Naive thymus-derived CD8-positive, alpha-beta T cell (primary cell): ENCODE measurements around the gene SNCAIP. TPM values are rescaled to one million over a fixed set of nuclear protein-coding genes. Genes with fewer than 3 reads are reported as not detected.
"Not testable (repeated sequence)": the region's sequence is repeated elsewhere in the genome, so short reads cannot be mapped to it uniquely, and the experiment has no call there.

Experiments used
- ATAC-seq, 2 donors: fragments of 150-1000 bp; cut with Tn5 transposase in 1 of 2; sonication (Bioruptor Pico), chemical (Tn5 transposase) in 1 of 2; 1 replicate in 1 of 2; 2 replicates in 1 of 2; pipeline ENCODE4 v1.10.0; 2021; ENCODE audit warnings: mild to moderate bottlenecking in 2 of 2, moderate library complexity in 2 of 2
- POLR2A ChIA-PET: fragments of 350-600 bp; sonication (Branson Sonifier 250); formaldehyde crosslinking; loops from one replicate; lab custom pipeline; 2021; ENCODE audit warnings: antibody characterized with exemption; lab: Charles Lee
- DNase-seq, 10 donors: peaks; one replicate each; pipeline versions ENCODE4 v3.0.0 to v3.0.0-alpha.2; 2020 to 2022
- H3K27ac Mint-ChIP-seq, 10 donors: one replicate each; pipeline ENCODE4 v1.8.0; 2020 to 2022; ENCODE audit warnings: mild to moderate bottlenecking in 10 of 10, mixed read lengths in 10 of 10, moderate library complexity in 4 of 10, inconsistent platforms in 1 of 10
- H3K27me3 Mint-ChIP-seq, 5 donors: one replicate each; pipeline ENCODE4 v1.8.0; 2021 to 2022; ENCODE audit warnings: mixed read lengths in 5 of 5
- H3K36me3 Mint-ChIP-seq, 3 donors: one replicate each; pipeline ENCODE4 v1.8.0; 2020 to 2022; ENCODE audit warnings: mixed read lengths in 3 of 3, mild to moderate bottlenecking in 2 of 3, inconsistent platforms in 1 of 3
- H3K4me1 Mint-ChIP-seq, 4 donors: one replicate each; pipeline ENCODE4 v1.8.0; 2021 to 2022; ENCODE audit warnings: mixed read lengths in 4 of 4
- H3K4me3 Mint-ChIP-seq, 10 donors: one replicate each; pipeline ENCODE4 v1.8.0; 2020 to 2022; ENCODE audit warnings: mild to moderate bottlenecking in 10 of 10, mixed read lengths in 10 of 10, moderate library complexity in 6 of 10, inconsistent platforms in 1 of 10
- H3K9me3 Mint-ChIP-seq, 9 donors: one replicate each; pipeline ENCODE4 v1.8.0; 2020 to 2022; ENCODE audit warnings: mixed read lengths in 9 of 9, mild to moderate bottlenecking in 3 of 9, inconsistent platforms in 1 of 9, moderate library complexity in 1 of 9
- polyA plus RNA-seq, 3 donors: library from polyadenylated mRNA; unstranded; fragments of 300-500 nt; fragmentation: Illumina TruSeq; gene quantifications; one replicate each; pipeline ENCODE4 v1.2.3, GENCODE V29; 2021
- total RNA-seq, 8 experiments: library from RNA in 2 of 8; stranded (reverse) in 2 of 8; gene quantifications; one replicate each; pipeline ENCODE4 v1.2.3 and lab custom pipeline; 2021 to 2026

SNCAIP gene
- total and polyA plus RNA-seq, 5 experiments from 2014 or later, result not detected

DNA sequence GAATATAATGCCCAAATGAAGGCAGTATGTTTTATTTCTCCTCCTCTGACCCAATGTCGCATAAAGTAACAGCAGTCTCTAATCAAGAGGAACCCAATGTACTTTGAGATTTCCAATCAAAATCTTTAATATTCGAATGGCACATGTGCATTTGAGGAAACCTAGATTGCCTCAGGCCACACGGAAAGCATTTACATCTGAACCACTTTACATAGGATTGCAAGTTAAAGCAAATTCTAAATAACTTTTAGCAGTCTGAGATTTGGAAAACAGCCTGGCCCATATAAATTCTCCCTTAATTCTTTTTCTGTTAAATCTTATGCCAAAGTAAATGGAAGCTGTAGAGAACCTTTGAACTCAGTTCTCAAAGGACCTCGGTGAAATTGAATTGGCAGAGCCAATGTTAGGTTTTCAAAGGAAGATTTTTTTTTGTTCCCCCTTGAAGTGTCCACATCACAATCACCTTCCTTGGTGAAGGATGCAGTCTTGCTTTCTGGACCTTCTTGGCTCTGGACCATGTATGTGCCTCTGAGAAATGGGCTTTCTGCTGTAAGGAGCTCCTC, 57.3 kb downstream of the SNCAIP start:
- POLR2A ChIA-PET, result no interaction called here
- peaks cover 0 to 11% (median 0%) of the 10 kb centered on the region in 9 donors for H3K9me3 Mint-ChIP-seq
- H3K4me3 Mint-ChIP-seq, result no peak overlapping the region
- no peaks in the 10 kb centered on the region for H3K36me3 Mint-ChIP-seq
- peaks cover 0 to 7% (median 0%) of the 10 kb centered on the region in 5 donors for H3K27me3 Mint-ChIP-seq
- H3K4me1 Mint-ChIP-seq, result no peaks in the 10 kb centered on the region
- DNase-seq (no peak), ATAC-seq (no peak)
- no peak overlapping the region for H3K27ac Mint-ChIP-seq

- Mint-ChIP-seq H3K9me3 (peaks cover 0 to 4% (median 0%) of the 10 kb centered on the region in 9 donors), H3K27ac (no peak overlapping the region), H3K4me3 (no peak overlapping the region), H3K4me1 (no peaks in the 10 kb centered on the region), H3K36me3 (no peaks in the 10 kb centered on the region), H3K27me3 (peaks cover 0 to 3% (median 0%) of the 10 kb centered on the region in 5 donors)
- POLR2A ChIA-PET, result no interaction called here
- no peak for ATAC-seq
- DNase-seq, result no peak
These were observed 59.6 kb downstream of the SNCAIP start for GRCh38 chr5:122371511-122372151.

DNA sequence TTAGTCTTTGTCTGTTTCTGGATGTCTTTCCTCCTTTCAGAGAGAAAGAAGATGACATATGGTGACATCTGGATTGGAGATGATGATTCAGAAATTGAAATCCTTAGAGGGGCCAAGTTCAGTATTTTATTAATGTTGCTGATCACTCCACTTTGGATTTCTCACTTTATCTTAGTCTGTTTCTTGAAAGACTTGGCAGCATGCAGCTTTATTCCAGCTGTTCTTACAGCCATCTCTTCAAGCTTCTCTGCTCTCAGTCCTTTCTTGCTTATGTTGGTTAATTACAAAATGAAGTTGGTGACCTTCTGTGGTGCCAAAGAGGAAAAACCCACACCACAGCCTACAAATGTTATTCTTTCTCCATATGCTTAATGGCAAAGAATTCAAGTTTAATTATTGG, 62.1 kb downstream of the SNCAIP start:
- H3K9me3 Mint-ChIP-seq, result peaks cover 0 to 3% (median 0%) of the 10 kb centered on the region in 9 donors
- DNase-seq (no peak), ATAC-seq (no peak)
- no peaks in the 10 kb centered on the region for H3K27me3 Mint-ChIP-seq
- H3K27ac Mint-ChIP-seq, result no peak overlapping the region
- H3K4me1 Mint-ChIP-seq, result no peaks in the 10 kb centered on the region
- POLR2A ChIA-PET, result no interaction called here
- no peaks in the 10 kb centered on the region for H3K36me3 Mint-ChIP-seq
- no peak overlapping the region for H3K4me3 Mint-ChIP-seq

DNA sequence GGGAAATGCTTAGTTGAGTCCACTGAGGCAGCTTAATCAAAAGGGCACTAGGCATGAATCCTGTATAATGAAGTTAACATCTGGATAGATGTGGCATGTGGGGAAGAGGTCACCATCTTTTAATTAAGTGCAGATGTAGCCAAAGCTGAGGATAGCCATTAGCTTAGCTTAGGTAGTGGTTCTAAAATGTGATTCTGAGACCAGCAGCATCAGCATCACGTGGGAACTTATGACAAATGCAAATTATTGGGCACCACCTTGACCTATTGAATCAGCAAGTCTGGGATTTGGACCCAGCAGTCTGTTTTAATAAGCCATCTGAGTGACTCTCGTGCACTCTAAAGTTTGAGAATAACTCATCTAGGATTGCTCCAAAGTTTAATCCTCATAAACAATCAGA, 63.8 kb downstream of the SNCAIP start:
- POLR2A ChIA-PET, result no interaction called here
- H3K4me1 Mint-ChIP-seq, result no peaks in the 10 kb centered on the region
- H3K9me3 Mint-ChIP-seq, result peaks cover 0 to 3% (median 0%) of the 10 kb centered on the region in 9 donors
- ATAC-seq, result no peak
- H3K27ac Mint-ChIP-seq, result no peak overlapping the region
- no peak overlapping the region for H3K4me3 Mint-ChIP-seq
- H3K36me3 Mint-ChIP-seq, result no peaks in the 10 kb centered on the region
- H3K27me3 Mint-ChIP-seq, result no peaks in the 10 kb centered on the region
- no peak for DNase-seq

DNA sequence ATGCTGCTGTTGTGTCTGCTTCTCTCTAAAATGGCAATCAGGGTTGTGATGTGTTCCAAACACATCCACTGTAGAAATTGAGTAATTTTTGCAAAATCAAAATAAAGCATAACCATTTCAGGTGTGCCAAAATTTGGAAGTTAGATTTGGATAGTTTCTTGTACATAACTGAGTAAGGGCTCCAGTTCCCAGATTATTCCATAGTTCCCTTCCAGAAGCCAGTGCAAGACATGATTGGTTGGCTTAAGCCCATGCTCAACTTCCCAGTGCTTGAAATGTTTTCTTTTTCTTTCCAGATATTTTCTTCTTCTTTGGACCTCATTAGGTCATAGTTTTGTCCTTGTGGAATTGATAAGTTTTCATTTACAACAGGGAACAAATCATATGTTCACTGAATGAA, 64.2 kb downstream of the SNCAIP start:
- Mint-ChIP-seq H3K36me3 (no peaks in the 10 kb centered on the region), H3K4me3 (no peak overlapping the region), H3K4me1 (no peaks in the 10 kb centered on the region), H3K27me3 (no peaks in the 10 kb centered on the region), H3K27ac (no peak overlapping the region), H3K9me3 (peaks cover 0 to 3% (median 0%) of the 10 kb centered on the region in 9 donors)
- DNase-seq (no peak), ATAC-seq (no peak)
- POLR2A ChIA-PET, result no interaction called here

GRCh38 chr5:122377026-122377425, 65.0 kb downstream of the SNCAIP start:
- H3K27me3 Mint-ChIP-seq, result no peaks in the 10 kb centered on the region
- POLR2A ChIA-PET, result no interaction called here
- DNase-seq (no peak), ATAC-seq (no peak)
- H3K36me3 Mint-ChIP-seq, result no peaks in the 10 kb centered on the region
- no peaks in the 10 kb centered on the region for H3K4me1 Mint-ChIP-seq
- no peak overlapping the region for H3K4me3 Mint-ChIP-seq
- H3K9me3 Mint-ChIP-seq, result peaks cover 0 to 3% (median 0%) of the 10 kb centered on the region in 9 donors
- no peak overlapping the region for H3K27ac Mint-ChIP-seq

DNA sequence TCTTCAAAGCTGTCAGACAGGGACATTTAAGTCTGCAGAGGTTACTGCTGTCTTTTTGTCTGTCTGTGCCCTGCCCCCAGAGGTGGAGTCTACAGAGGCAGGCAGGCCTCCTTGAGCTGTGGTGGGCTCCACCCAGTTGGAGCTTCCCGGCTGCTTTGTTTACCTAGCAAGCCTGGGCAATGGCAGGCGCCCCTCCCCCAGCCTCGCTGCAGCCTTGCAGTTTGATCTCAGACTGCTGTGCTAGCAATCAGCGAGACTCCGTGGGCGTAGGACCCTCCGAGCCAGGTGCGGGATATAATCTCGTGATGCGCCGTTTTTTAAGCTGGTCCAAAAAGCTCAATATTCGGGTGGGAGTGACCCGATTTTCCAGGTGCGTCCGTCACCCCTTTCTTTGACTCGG, 70.9 kb downstream of the SNCAIP start:
- not testable (repeated sequence) for DNase-seq, ATAC-seq

GRCh38 chr5:122384739-122385235, 72.8 kb downstream of the SNCAIP start:
- POLR2A ChIA-PET, result no interaction called here
- ATAC-seq (no peak), DNase-seq (no peak)
- H3K27me3 Mint-ChIP-seq, result peaks cover 0 to 9% (median 2%) of the 10 kb centered on the region in 5 donors
- no peak overlapping the region for H3K27ac Mint-ChIP-seq
- H3K4me1 Mint-ChIP-seq, result no peaks in the 10 kb centered on the region
- H3K4me3 Mint-ChIP-seq, result no peak overlapping the region
- H3K9me3 Mint-ChIP-seq, result peaks cover 0 to 9% (median 0%) of the 10 kb centered on the region in 9 donors
- H3K36me3 Mint-ChIP-seq, result no peaks in the 10 kb centered on the region

More for the DNA sequence above, 70.9 kb downstream of the SNCAIP start:
- POLR2A ChIA-PET, H3K36me3 Mint-ChIP-seq, H3K4me1 Mint-ChIP-seq, H3K9me3 Mint-ChIP-seq, H3K27ac Mint-ChIP-seq, H3K4me3 Mint-ChIP-seq, H3K27me3 Mint-ChIP-seq: not testable (repeated sequence)

DNA sequence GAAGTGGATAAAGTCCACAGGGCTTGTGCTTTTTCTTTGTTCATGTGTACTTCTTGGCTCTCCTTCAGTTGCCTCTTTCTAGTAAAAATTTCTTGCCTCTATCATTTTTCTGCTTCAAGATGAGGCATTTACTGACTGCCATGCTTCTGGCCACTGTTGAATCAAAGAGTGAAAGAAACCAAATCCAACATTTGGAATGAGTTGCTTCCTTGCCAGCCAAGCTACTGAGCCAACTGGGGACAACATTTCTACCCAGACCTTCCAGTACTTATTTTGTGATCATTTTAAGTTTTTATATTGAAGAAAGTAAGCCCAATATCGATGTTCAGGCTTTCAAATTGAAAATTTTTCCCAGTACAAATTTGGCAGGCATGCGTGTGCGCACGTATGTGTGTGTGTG, 73.2 kb downstream of the SNCAIP start:
- H3K36me3 Mint-ChIP-seq, result no peaks in the 10 kb centered on the region
- no peaks in the 10 kb centered on the region for H3K4me1 Mint-ChIP-seq
- no peak for ATAC-seq
- no peak overlapping the region for H3K27ac Mint-ChIP-seq
- DNase-seq, result no peak
- no peak overlapping the region for H3K4me3 Mint-ChIP-seq
- H3K27me3 Mint-ChIP-seq, result peaks cover 0 to 9% (median 2%) of the 10 kb centered on the region in 5 donors
- POLR2A ChIA-PET, result no interaction called here
- H3K9me3 Mint-ChIP-seq, result peaks cover 0 to 9% (median 0%) of the 10 kb centered on the region in 9 donors

DNA sequence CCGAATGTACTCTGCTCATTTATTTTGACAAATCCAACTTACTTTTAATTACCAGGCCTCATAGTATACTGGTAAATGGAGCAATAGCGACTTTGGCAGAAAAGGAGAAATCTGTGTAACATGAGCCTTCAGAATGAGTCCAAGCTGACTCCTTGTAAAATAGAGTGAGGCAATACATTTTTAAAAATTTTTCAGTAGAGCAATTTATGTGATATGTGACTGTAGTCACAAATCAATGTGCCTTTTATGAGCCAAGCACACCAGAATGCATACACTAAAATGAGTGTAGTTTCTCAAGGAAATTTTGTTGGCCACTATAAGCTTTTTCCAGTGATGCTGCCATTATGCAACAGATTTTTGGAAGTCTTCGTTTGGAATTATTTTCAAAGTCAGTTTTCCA, 73.8 kb downstream of the SNCAIP start:
- H3K36me3 Mint-ChIP-seq, result no peaks in the 10 kb centered on the region
- POLR2A ChIA-PET, result no interaction called here
- DNase-seq (no peak), ATAC-seq (no peak)
- H3K9me3 Mint-ChIP-seq, result peaks cover 0 to 9% (median 0%) of the 10 kb centered on the region in 9 donors
- H3K27ac Mint-ChIP-seq, result no peak overlapping the region
- no peaks in the 10 kb centered on the region for H3K4me1 Mint-ChIP-seq
- peaks cover 0 to 9% (median 2%) of the 10 kb centered on the region in 5 donors for H3K27me3 Mint-ChIP-seq
- H3K4me3 Mint-ChIP-seq, result no peak overlapping the region

DNA sequence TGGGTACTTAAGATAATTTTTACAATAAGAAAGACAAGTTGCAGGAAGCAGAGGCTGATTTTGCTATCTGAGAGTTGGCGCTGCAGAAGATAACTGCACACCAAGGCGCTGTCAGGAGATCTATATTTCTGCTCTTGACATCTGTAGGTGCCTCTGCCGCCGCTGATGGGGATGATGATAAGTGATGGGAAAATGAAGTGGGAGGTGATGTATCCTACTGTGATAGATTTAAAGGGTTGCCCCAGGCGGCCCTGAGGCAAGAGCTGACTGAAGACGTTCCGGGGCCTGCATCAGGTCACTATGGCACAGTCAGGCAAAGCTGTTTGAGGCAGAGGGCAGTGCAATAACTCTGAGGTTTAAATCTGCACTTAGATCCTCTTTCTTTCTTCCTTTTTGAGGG, 78.1 kb downstream of the SNCAIP start:
- POLR2A ChIA-PET, result no interaction called here
- no peaks in the 10 kb centered on the region for H3K9me3 Mint-ChIP-seq
- H3K27me3 Mint-ChIP-seq, result peaks cover 0 to 5% (median 0%) of the 10 kb centered on the region in 5 donors
- no peak for ATAC-seq
- DNase-seq, result no peak
- peaks cover 0 to 2% (median 0%) of the 10 kb centered on the region in 4 donors for H3K4me1 Mint-ChIP-seq
- H3K4me3 Mint-ChIP-seq, result no peak overlapping the region
- no peaks in the 10 kb centered on the region for H3K36me3 Mint-ChIP-seq
- H3K27ac Mint-ChIP-seq, result no peak overlapping the region

DNA sequence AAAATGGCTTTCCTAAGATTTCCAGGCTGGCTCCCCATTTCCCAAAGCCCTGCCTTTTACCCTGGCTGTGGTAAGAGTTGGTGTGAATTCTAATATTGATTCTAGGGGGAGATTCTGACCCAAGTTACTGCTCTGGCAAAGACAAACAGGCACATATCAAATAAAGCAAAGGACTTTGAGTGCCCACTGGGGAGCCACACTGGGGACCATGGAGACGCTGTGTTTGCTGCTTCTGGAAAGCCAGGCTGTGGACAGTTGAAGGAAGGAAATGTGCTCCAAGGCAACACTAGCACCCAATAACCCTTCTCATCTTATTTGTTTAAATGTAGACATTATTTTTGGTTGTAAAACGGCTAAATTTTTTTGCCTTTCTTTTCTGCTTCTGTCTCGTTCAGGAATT, 78.7 kb downstream of the SNCAIP start:
- Mint-ChIP-seq H3K27me3 (peaks cover 0 to 5% (median 0%) of the 10 kb centered on the region in 5 donors), H3K9me3 (no peaks in the 10 kb centered on the region), H3K4me3 (no peak overlapping the region), H3K36me3 (no peaks in the 10 kb centered on the region), H3K27ac (no peak overlapping the region), H3K4me1 (peaks cover 0 to 2% (median 0%) of the 10 kb centered on the region in 4 donors)
- ATAC-seq (no peak), DNase-seq (no peak)
- POLR2A ChIA-PET, result no interaction called here

- ATAC-seq (no peak), DNase-seq (no peak)
- Mint-ChIP-seq H3K27ac (no peak overlapping the region), H3K27me3 (peaks cover 0 to 8% (median 0%) of the 10 kb centered on the region in 5 donors), H3K36me3 (no peaks in the 10 kb centered on the region), H3K4me3 (no peak overlapping the region), H3K4me1 (peaks cover 0 to 2% (median 0%) of the 10 kb centered on the region in 4 donors), H3K9me3 (no peaks in the 10 kb centered on the region)
- POLR2A ChIA-PET, result no interaction called here
These were observed 79.6 kb downstream of the SNCAIP start for GRCh38 chr5:122391621-122392020.
